Measurements from ENCODE around the gene ATP2B1.

DNA sequence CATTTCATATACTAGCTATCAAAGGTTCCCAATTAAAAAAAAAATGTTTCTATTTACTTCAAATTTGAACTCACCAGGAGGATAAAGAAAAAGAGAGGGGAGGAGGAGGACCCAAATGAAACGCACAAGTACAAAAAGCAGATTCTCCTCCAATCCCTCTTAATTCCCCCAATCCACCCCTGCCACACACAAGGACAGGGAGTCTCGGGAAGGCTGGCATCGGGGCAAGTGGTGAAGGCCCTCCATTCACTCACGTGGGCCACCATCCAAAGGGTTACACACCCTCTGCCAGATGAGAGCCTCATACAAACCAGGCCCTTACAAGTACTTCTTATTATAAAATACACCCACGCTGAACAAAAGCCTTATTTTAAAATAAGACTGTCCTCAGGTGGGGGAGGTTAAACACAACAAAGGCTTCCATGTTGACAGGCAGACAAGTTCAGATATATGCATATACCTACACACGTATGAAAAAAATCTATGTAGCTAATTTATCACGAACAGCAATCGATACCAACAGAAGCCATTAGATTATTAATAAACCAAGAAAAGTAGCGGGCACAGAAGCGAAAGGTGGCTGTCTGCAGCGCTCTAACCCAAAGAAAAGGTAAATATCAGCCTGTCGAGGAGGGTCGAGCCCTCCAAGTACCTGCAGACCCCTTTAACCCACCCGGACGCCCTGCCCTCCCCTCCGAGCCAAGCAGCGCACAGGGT is 1.5 kb downstream of the ATP2B1 start:
- TF ChIP-seq JUN (IDR thresholded peaks at IDR 0.05; ENCODE audit: borderline replicate concordance, insufficient read depth, insufficient read length, low read depth) (no peak), POLR2A (IDR thresholded peaks at IDR 0.05; ENCODE audit: low read depth, low read length) (no peak), POLR2AphosphoS5 (IDR thresholded peaks at IDR 0.05; ENCODE audit: insufficient read depth, low read depth, low read length) (no peak), EZH2 (IDR thresholded peaks at IDR 0.05; ENCODE audit: borderline replicate concordance, low read depth, low read length, severe bottlenecking) (no peak), GATA2 (IDR thresholded peaks at IDR 0.05; ENCODE audit: insufficient read depth, insufficient read length, low read depth, low read length) (no peak)
- TF ChIP-seq, protein P1, sequence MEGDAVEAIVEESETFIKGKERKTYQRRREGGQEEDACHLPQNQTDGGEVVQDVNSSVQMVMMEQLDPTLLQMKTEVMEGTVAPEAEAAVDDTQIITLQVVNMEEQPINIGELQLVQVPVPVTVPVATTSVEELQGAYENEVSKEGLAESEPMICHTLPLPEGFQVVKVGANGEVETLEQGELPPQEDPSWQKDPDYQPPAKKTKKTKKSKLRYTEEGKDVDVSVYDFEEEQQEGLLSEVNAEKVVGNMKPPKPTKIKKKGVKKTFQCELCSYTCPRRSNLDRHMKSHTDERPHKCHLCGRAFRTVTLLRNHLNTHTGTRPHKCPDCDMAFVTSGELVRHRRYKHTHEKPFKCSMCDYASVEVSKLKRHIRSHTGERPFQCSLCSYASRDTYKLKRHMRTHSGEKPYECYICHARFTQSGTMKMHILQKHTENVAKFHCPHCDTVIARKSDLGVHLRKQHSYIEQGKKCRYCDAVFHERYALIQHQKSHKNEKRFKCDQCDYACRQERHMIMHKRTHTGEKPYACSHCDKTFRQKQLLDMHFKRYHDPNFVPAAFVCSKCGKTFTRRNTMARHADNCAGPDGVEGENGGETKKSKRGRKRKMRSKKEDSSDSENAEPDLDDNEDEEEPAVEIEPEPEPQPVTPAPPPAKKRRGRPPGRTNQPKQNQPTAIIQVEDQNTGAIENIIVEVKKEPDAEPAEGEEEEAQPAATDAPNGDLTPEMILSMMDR (IDR thresholded peaks at IDR 0.05; ENCODE audit: extremely low read depth in 1 of 2, insufficient read depth in 1 of 2, low read depth in 1 of 2, low read length in 2 of 2): no peak
- TF ChIP-seq, protein P2, sequence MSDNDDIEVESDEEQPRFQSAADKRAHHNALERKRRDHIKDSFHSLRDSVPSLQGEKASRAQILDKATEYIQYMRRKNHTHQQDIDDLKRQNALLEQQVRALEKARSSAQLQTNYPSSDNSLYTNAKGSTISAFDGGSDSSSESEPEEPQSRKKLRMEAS (IDR thresholded peaks at IDR 0.05; ENCODE audit: insufficient read depth, insufficient read length): no peak

Data from endothelial cell of umbilical vein (primary cell).